HL-60/S4 (cell line): Measurements from ENCODE around the gene TTC39C.

Experiments
- in situ Hi-C: fragments of 300-500 bp; cut with MboI; formaldehyde crosslinking; loops from 2 replicates; pipeline ENCODE4 v1.14.3; 2022; ENCODE audit warnings: low sequenced_read_pairs

The TTC39C gene

DNA sequence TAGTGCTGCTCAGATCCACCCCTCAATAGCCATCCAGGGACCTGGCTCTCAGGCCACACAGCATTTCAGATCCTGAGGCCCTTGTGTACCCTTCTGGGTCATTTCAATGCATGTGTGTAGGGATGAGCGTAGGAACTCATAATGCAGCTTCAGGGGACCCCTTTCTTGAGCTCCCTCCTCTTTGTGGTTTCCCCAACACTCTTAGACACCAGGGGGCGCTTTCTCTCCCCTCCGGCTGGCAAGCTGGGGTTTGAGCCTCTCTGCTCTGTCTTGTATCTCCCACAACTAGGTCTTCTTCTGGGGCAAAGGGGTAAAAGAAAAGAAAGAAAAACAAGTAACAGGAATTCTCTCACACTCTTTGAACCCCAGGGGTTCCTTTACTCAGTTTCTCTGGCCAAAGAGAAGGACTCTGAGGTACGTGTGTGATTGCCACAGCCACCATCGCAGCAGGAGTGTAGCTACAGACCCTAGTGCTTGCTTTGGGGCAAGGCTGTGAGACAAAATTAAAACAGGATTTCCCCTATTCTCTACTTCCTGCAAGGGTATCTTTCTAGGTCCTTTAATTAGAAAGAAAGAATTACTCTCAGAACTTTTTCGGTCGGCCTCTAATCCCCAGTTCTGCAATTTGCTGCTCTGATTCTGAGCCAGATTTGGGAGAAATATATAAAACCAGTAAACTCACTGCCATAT is 162.3 kb downstream of the TTC39C start:
- in situ Hi-C loops = no loop called here

DNA sequence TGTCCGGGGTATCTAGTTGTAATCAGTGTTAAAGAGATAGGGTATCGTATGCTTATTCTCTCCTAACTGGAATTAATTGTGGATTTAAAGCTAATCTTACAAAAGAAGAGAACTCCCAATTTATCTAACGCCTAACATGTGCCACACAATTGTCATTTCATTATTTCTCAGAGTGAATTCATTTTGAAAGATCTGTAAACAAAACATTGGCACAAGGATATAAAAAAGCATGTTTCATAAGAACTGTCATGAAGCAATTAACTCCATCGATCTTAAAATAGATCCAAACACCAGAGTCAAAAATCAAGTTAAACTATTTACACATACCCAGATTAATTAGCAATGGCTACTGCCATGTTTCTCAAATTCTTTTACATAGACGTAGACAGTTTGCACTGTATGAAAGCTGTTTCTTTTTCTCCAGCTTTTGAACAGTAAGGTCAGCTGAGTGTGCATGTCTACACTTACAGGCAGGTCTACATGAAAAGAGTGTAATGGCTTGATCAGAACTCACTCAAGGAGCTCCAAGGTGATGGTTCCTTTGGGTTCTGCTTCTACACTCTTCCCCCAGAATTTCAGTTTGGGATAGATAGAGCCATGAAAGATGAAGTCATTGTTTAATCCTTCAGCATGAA is 163.1 kb downstream of the TTC39C start:
- in situ Hi-C loops = no loop called here

GRCh38 chr18:24180048-24180447 is 165.5 kb downstream of the TTC39C start:
- in situ Hi-C loops = no loop called here

DNA sequence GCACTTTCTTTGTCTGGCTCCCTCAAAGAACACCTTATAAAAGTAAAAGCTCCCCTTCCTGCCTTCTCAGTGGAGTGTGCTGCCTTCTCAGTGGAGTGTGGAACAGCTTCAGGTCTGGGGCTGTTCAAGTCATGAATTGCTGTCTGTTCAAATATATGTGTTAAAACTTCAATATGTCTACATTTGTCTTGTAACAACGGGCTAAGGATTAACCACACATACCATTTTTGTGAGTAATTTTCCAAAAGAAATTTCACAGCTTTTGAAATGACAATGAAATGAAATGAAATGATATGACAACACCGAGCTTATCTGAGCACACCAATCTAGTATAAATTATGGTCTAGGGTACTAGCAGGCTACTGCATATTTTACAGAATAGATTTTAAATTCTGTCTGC is 167.3 kb downstream of the TTC39C start:
- in situ Hi-C loops = no loop called here
